ENCODE data around the gene DLL3. TPM values are rescaled to one million over a fixed set of nuclear protein-coding genes. Genes with fewer than 3 reads are reported as not detected.

The DLL3 gene
- total and polyA plus RNA-seq, 9 of the 15 experiments (the other 6 are each of a cell fraction or from before 2014, with no cell fraction given): 0.80 to 6.3 (median 1.2) TPM

DNA sequence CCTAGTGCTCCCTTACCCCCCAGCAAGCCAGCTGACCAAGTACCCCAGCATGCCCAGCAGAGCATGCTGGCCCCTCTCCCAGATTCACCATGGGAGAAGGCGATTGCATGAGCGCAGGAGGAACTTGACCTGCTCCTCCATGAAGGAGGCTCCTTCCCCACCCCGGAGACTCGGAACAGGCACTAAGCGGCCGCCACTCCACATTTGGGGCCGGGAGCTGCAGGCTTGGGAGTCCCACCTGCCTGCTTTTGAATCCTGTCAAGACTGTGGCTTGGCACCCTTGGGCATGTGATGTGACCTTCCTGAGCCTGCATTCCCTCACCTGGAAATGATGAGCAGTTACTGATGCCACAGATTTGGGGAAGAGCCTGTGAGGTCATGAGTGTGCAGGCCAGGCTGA, 30.8 kb upstream of the DLL3 start (continued):
- TF ChIP-seq, protein P1, sequence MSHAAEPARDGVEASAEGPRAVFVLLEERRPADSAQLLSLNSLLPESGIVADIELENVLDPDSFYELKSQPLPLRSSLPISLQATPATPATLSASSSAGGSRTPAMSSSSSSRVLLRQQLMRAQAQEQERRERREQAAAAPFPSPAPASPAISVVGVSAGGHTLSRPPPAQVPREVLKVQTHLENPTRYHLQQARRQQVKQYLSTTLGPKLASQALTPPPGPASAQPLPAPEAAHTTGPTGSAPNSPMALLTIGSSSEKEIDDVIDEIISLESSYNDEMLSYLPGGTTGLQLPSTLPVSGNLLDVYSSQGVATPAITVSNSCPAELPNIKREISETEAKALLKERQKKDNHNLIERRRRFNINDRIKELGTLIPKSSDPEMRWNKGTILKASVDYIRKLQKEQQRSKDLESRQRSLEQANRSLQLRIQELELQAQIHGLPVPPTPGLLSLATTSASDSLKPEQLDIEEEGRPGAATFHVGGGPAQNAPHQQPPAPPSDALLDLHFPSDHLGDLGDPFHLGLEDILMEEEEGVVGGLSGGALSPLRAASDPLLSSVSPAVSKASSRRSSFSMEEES (CRISPR knock-in tag; IDR thresholded peaks at IDR 0.05): no peak
- TF ChIP-seq JUN (IDR thresholded peaks at IDR 0.05; ENCODE audit: borderline replicate concordance, low read depth, low read length) (no peak), JUN (CRISPR knock-in tag; IDR thresholded peaks at IDR 0.05; ENCODE audit: borderline replicate concordance) (no peak), HSF4 (CRISPR knock-in tag; IDR thresholded peaks at IDR 0.05; ENCODE audit: borderline replicate concordance) (no peak), EP400 (IDR thresholded peaks at IDR 0.05) (no peak), TSC22D4 (tag; IDR thresholded peaks at IDR 0.05) (no peak), ZNF140 (CRISPR knock-in tag; IDR thresholded peaks at IDR 0.05) (no peak)
- TF ChIP-seq, protein P2, sequence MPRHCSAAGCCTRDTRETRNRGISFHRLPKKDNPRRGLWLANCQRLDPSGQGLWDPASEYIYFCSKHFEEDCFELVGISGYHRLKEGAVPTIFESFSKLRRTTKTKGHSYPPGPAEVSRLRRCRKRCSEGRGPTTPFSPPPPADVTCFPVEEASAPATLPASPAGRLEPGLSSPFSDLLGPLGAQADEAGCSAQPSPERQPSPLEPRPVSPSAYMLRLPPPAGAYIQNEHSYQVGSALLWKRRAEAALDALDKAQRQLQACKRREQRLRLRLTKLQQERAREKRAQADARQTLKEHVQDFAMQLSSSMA (CRISPR knock-in tag; IDR thresholded peaks at IDR 0.05): no peak
- TF ChIP-seq, protein P3, sequence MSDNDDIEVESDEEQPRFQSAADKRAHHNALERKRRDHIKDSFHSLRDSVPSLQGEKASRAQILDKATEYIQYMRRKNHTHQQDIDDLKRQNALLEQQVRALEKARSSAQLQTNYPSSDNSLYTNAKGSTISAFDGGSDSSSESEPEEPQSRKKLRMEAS (CRISPR knock-in tag; IDR thresholded peaks at IDR 0.05): no peak

All from K562 (cell line).